Neural crest cell (in vitro differentiated cells): Measurements from ENCODE around the gene MED9. TPM values are rescaled to one million over a fixed set of nuclear protein-coding genes. Genes with fewer than 3 reads are reported as not detected.
"Not testable (repeated sequence)": the region's sequence is repeated elsewhere in the genome, so short reads cannot be mapped to it uniquely, and the experiment has no call there.

ENCODE experiments used
- DNase-seq: peaks from one replicate; pipeline ENCODE4 v3.0.0; 2021; ENCODE audit warnings: low read depth, mixed read lengths, low spot score
- H3K27ac Mint-ChIP-seq: one replicate; pipeline ENCODE4 v1.8.0; 2021; ENCODE audit warnings: mild to moderate bottlenecking, mixed read lengths; ENCODE audit not compliant: unreplicated experiment
- H3K27me3 Mint-ChIP-seq: 2 replicates; pipeline ENCODE4 v1.8.0; 2021; ENCODE audit warnings: low read depth, mild to moderate bottlenecking, mixed read lengths
- H3K36me3 Mint-ChIP-seq: 2 replicates; pipeline ENCODE4 v1.8.0; 2021; ENCODE audit warnings: low read depth, mild to moderate bottlenecking, mixed read lengths
- H3K4me1 Mint-ChIP-seq: 2 replicates; pipeline ENCODE4 v1.8.0; 2021; ENCODE audit warnings: mixed read lengths
- H3K4me3 Mint-ChIP-seq: one replicate; pipeline ENCODE4 v1.8.0; 2021; ENCODE audit warnings: mild to moderate bottlenecking, mixed read lengths
- H3K9me3 Mint-ChIP-seq: 2 replicates; pipeline ENCODE4 v1.8.0; 2021; ENCODE audit warnings: mixed read lengths
- CTCF ChIP-seq: fragments of 200-600 bp; sonication (generic); conservative IDR thresholded peaks from 2 replicates; pipeline ENCODE4 v1.5.0; 2021; ENCODE audit warnings: antibody characterized with exemption, mild to moderate bottlenecking
- total RNA-seq: library from RNA; stranded (reverse); gene quantifications from 2 replicates; pipeline ENCODE4 v1.2.1, GENCODE V29; 2021

MED9 gene
- total RNA-seq, 1 donor from 2014 or later: 20.5 TPM

- peaks cover 3% of the 10 kb centered on the region for H3K9me3 Mint-ChIP-seq
- peaks cover 4% of the 10 kb centered on the region for H3K27me3 Mint-ChIP-seq
- no peak for TF ChIP-seq CTCF
- H3K27ac Mint-ChIP-seq: no peak overlapping the region
- H3K4me1 Mint-ChIP-seq: peaks cover 5% of the 10 kb centered on the region
- peaks cover 3% of the 10 kb centered on the region for H3K36me3 Mint-ChIP-seq
- H3K4me3 Mint-ChIP-seq: no peak overlapping the region
- no peak for DNase-seq
Measured at GRCh38 chr17:17448076-17448475, 28.7 kb upstream of the MED9 start.

GRCh38 chr17:17448723-17449122 lies 28.1 kb upstream of the MED9 start:
- no peak overlapping the region for H3K27ac Mint-ChIP-seq
- H3K36me3 Mint-ChIP-seq: no peaks in the 10 kb centered on the region
- no peaks in the 10 kb centered on the region for H3K9me3 Mint-ChIP-seq
- no peak for DNase-seq
- H3K27me3 Mint-ChIP-seq: peaks cover 4% of the 10 kb centered on the region
- no peak overlapping the region for H3K4me3 Mint-ChIP-seq
- TF ChIP-seq CTCF: no peak
- H3K4me1 Mint-ChIP-seq: peaks cover 5% of the 10 kb centered on the region

GRCh38 chr17:17453088-17453487 lies 23.7 kb upstream of the MED9 start:
- Mint-ChIP-seq H3K27me3 (peaks cover 9% of the 10 kb centered on the region), H3K4me3 (no peak overlapping the region), H3K4me1 (no peaks in the 10 kb centered on the region), H3K27ac (no peak overlapping the region), H3K9me3 (no peaks in the 10 kb centered on the region), H3K36me3 (no peaks in the 10 kb centered on the region)
- no peak for DNase-seq
- no peak for TF ChIP-seq CTCF

GRCh38 chr17:17454276-17454675 lies 22.5 kb upstream of the MED9 start:
- no peak for TF ChIP-seq CTCF
- no peaks in the 10 kb centered on the region for H3K9me3 Mint-ChIP-seq
- H3K27me3 Mint-ChIP-seq: peaks cover 10% of the 10 kb centered on the region
- H3K4me1 Mint-ChIP-seq: no peaks in the 10 kb centered on the region
- no peak for DNase-seq
- H3K4me3 Mint-ChIP-seq: no peak overlapping the region
- no peaks in the 10 kb centered on the region for H3K36me3 Mint-ChIP-seq
- no peak overlapping the region for H3K27ac Mint-ChIP-seq

GRCh38 chr17:17454700-17455099 lies 22.1 kb upstream of the MED9 start:
- not testable (repeated sequence) for H3K4me1 Mint-ChIP-seq, H3K36me3 Mint-ChIP-seq, H3K27ac Mint-ChIP-seq, H3K9me3 Mint-ChIP-seq, DNase-seq, H3K27me3 Mint-ChIP-seq, H3K4me3 Mint-ChIP-seq

GRCh38 chr17:17455173-17455572 lies 21.6 kb upstream of the MED9 start:
- H3K4me3 Mint-ChIP-seq: no peak overlapping the region
- H3K36me3 Mint-ChIP-seq: peaks cover 3% of the 10 kb centered on the region
- peaks cover 4% of the 10 kb centered on the region for H3K9me3 Mint-ChIP-seq
- no peaks in the 10 kb centered on the region for H3K4me1 Mint-ChIP-seq
- no peak overlapping the region for H3K27ac Mint-ChIP-seq
- no peak for DNase-seq
- peaks cover 12% of the 10 kb centered on the region for H3K27me3 Mint-ChIP-seq
- no peak for TF ChIP-seq CTCF
